HFFc6 (cell line): Measurements from ENCODE around the gene CAP2. TPM values are rescaled to one million over a fixed set of nuclear protein-coding genes. Genes with fewer than 3 reads are reported as not detected.

Source experiments
- DNase-seq: peaks from one replicate; pipeline ENCODE4 v3.0.0-alpha.2; 2018
- H3K27ac Mint-ChIP-seq: 2 replicates; pipeline ENCODE4 v1.8.0; 2020; ENCODE audit warnings: mild to moderate bottlenecking, mixed read lengths
- H3K27me3 Mint-ChIP-seq: 2 replicates; pipeline ENCODE4 v1.8.0; 2021; ENCODE audit warnings: mild to moderate bottlenecking, moderate library complexity, mixed read lengths; ENCODE audit not compliant: insufficient read depth
- H3K36me3 Mint-ChIP-seq: 2 replicates; pipeline ENCODE4 v1.8.0; 2021; ENCODE audit warnings: low read depth, mixed read lengths
- H3K4me1 Mint-ChIP-seq: 2 replicates; pipeline ENCODE4 v1.8.0; 2020; ENCODE audit warnings: low read depth, mixed read lengths
- H3K4me3 Mint-ChIP-seq: 2 replicates; pipeline ENCODE4 v1.8.0; 2020; ENCODE audit warnings: mild to moderate bottlenecking, moderate library complexity, mixed read lengths
- H3K9me3 Mint-ChIP-seq: 2 replicates; pipeline ENCODE4 v1.8.0; 2020; ENCODE audit warnings: mild to moderate bottlenecking, mixed read lengths
- total RNA-seq, 6 experiments: library from RNA; stranded (reverse); fragmentation: NEBNext Ultra II Directional; extraction: Animal tissue kit (Norgen Biotek cat#: 25700); gene quantifications; 2 replicates in 1 of 6; 3 replicates in 5 of 6; pipeline ENCODE4 v1.2.3, GENCODE V29; 2021
- TF ChIP-seq, protein P1 (sequence below): fragments of 200-600 bp; sonication (generic); IDR thresholded peaks from 2 replicates; pipeline ENCODE4 v1.5.0; 2021; ENCODE audit warnings: antibody characterized with exemption, mild to moderate bottlenecking

The CAP2 gene
- total RNA-seq, 6 experiments from 2014 or later = 65.1 to 82.3 (median 67.9) TPM

DNA sequence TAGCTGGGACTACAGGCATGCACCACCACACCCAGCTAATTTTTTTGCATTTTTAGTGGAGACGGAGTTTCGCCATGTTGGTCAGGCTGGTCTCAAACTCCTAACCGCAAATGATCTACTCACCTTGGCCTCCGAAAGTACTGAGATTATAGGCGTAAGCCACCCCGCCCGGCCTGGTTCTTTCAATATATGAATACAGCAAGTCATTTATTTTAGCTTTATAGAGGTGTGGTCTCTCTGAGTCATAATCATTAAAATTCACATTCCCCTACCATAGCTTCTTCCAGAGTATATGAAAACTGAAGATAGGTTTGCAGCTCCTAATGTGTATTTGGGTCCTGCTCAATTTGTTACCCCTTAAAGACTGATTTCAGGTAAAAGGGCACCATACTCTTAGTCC is 118.2 kb downstream of the CAP2 start:
- Mint-ChIP-seq H3K36me3 (peaks cover 44% of the 10 kb centered on the region), H3K27me3 (no peaks in the 10 kb centered on the region), H3K4me3 (no peak overlapping the region), H3K4me1 (peaks cover 10% of the 10 kb centered on the region), H3K9me3 (no peaks in the 10 kb centered on the region), H3K27ac (no peak overlapping the region)
- TF ChIP-seq, protein P1, sequence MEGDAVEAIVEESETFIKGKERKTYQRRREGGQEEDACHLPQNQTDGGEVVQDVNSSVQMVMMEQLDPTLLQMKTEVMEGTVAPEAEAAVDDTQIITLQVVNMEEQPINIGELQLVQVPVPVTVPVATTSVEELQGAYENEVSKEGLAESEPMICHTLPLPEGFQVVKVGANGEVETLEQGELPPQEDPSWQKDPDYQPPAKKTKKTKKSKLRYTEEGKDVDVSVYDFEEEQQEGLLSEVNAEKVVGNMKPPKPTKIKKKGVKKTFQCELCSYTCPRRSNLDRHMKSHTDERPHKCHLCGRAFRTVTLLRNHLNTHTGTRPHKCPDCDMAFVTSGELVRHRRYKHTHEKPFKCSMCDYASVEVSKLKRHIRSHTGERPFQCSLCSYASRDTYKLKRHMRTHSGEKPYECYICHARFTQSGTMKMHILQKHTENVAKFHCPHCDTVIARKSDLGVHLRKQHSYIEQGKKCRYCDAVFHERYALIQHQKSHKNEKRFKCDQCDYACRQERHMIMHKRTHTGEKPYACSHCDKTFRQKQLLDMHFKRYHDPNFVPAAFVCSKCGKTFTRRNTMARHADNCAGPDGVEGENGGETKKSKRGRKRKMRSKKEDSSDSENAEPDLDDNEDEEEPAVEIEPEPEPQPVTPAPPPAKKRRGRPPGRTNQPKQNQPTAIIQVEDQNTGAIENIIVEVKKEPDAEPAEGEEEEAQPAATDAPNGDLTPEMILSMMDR = no peak
- no peak for DNase-seq

DNA sequence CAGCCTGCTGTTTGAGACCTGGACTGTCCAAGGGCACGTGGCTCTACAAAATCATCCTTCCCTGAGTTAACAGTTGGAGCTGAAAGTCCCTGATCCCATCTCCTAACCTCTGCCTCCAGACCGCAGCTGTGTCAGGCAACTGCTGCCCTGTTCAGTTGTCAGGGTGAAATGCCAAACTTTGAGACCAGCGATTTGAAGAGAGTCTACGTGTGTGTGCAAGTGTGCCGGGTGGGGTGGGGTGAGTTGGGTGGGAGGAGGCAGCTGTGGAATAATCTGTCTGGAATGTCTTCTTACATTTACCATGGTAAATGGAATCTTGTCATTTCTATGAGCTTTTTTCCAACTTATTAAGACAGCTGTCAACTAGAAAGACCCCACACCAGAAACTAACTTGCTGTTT is 125.7 kb downstream of the CAP2 start:
- peaks cover 3% of the 10 kb centered on the region for H3K27me3 Mint-ChIP-seq
- DNase-seq = no peak
- no peak overlapping the region for H3K27ac Mint-ChIP-seq
- peaks cover 41% of the 10 kb centered on the region for H3K36me3 Mint-ChIP-seq
- H3K4me1 Mint-ChIP-seq = peaks cover 11% of the 10 kb centered on the region
- no peak overlapping the region for H3K4me3 Mint-ChIP-seq
- no peaks in the 10 kb centered on the region for H3K9me3 Mint-ChIP-seq
- TF ChIP-seq, protein P1 = no peak

DNA sequence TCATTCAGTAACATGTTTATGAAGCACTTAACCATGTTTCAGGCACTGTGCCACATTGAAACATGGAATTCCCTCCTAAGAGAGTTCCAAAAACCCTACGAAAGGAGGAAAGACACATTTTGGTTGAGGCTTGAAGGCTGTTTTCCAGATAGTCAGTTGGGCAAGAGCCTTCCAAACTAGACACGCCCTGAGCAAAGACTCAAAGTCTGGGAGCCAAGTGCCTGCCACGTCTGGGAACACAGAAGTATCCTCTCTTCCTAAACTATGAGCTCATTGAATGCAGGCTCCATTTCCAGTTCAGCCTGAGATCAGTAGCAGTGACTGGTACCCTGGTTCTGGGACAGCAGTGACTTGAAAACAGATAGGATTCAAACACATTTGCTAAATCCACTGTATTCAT is 132.2 kb downstream of the CAP2 start:
- Mint-ChIP-seq H3K27me3 (peaks cover 3% of the 10 kb centered on the region), H3K27ac (no peak overlapping the region), H3K4me3 (no peak overlapping the region), H3K4me1 (no peaks in the 10 kb centered on the region), H3K36me3 (peaks cover 36% of the 10 kb centered on the region), H3K9me3 (no peaks in the 10 kb centered on the region)
- no peak for DNase-seq
- TF ChIP-seq, protein P1 = no peak

DNA sequence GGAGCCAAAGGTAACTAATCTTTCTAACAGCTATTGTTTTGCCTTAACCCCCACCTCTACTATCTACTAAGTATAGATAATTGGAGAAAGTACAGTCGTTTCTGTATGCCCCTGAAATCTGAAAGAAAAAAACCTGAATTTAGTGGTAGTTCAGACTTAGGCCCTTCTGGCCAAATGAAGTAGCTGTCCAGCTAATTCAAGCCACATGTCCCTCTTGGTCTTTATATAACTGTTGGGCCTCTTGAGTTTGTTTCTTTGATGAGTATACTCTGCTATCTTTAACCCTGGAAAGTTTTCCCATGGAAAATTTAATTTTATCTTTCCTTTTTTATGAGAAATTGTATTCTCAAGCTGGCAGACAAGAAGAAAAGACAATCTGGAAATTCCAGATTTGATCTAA is 133.7 kb downstream of the CAP2 start:
- Mint-ChIP-seq H3K4me1 (no peaks in the 10 kb centered on the region), H3K9me3 (no peaks in the 10 kb centered on the region), H3K27me3 (no peaks in the 10 kb centered on the region; the same call in 1 of the 2 replicates), H3K4me3 (no peak overlapping the region), H3K36me3 (peaks cover 35% of the 10 kb centered on the region), H3K27ac (no peak overlapping the region)
- DNase-seq = no peak
- TF ChIP-seq, protein P1 = no peak

DNA sequence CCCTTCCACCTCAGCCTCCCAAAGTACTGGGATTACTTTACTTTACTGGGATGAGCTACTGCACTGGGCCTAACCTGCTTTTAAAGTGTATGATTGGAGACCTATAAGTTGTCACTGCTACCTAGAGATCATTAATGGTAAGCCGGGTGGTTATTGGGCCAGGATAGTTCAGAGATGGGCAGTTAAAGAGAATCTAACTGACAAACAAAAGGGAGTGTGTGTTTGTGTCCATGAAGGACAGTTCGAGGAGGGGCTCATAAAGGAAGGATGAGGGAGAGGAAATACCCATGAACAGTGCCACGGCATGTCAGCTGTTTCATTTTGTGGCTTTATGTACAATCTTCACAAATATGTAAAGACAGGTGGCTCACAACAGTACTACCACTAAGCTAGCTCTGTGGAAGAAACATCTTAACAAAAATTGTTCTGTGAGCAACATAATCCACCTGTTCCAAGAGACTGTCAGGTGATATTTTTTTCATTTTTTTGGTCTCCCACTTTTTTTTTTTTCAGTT is 137.0 kb downstream of the CAP2 start:
- H3K9me3 Mint-ChIP-seq = no peaks in the 10 kb centered on the region
- H3K36me3 Mint-ChIP-seq = peaks cover 24% of the 10 kb centered on the region

More for the DNA sequence above, 137.0 kb downstream of the CAP2 start:
- no peak overlapping the region for H3K4me3 Mint-ChIP-seq
- DNase-seq = no peak
- TF ChIP-seq, protein P1 = no peak
- H3K4me1 Mint-ChIP-seq = no peaks in the 10 kb centered on the region
- no peak overlapping the region for H3K27ac Mint-ChIP-seq
- H3K27me3 Mint-ChIP-seq = no peaks in the 10 kb centered on the region
